Ureter (tissue), 1 donor: Measurements from ENCODE around the gene CAMK1D. TPM values are rescaled to one million over a fixed set of nuclear protein-coding genes. Genes with fewer than 3 reads are reported as not detected.

Experiments used
- DNase-seq: peaks from one replicate; pipeline ENCODE4 v3.0.0-alpha.2; 2020; ENCODE audit warnings: low spot score
- total RNA-seq: library from RNA; stranded (reverse); gene quantifications from one replicate; pipeline ENCODE4 v1.2.4, GENCODE V29; 2023
- donor health status: DM: yes; HTN: yes; CAD: no.

CAMK1D gene
- total RNA-seq, 1 donor from 2014 or later, result 25.4 TPM

DNA sequence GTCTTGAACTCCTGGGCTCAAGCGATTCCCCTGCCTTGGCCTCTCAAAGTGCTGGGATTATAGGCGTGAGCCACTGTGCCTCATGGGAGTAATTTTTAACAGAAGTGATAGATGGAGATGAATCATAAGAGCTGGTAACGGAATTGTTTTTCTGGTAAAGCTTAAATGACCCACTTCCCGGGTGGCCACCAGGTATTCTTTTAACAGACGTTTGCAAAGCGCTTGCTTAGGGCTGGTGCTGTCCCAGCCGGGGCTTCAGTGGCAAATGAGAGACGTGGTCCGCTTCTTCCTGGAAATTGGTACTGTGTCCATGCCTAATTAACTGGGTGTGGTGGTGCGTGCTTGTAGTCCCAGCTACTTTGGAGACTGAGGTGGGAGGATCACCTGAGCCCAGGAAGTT, 23.5 kb downstream of the CAMK1D start:
- DNase-seq, result no peak

GRCh38 chr10:12375076-12375504, 25.7 kb downstream of the CAMK1D start:
- DNase-seq, result no peak

- DNase-seq, result no peak
These were observed 26.9 kb downstream of the CAMK1D start for GRCh38 chr10:12376211-12376610.

DNA sequence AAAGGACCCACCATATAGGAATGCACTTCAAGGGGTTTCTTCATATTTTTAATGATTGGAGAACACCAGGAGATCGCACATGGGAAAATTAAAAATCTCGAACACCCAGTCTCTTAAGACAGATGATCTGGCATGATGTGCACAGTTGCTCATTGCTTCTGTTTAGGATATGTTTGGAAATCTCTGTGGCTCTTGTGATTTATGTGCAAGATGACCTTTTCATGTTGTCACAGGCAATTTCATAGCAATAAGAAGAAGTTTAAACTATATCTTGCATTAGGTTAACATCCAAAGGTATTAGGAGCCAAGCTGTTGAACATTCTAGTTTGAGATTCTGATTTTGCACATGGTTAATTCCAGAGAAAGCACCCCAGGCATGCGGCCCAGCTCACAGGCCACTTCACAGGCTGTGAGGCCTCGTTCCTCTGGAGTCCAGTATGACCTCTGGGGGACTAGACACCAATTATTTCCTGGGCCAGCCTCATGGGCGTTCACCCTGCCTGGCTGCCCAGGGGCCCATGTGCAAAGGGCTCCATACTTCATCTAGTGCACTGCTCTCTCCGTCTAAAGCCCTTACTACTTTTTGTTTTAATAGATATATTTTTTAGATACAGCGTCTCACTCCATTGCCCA, 28.4 kb downstream of the CAMK1D start:
- DNase-seq, result no peak

DNA sequence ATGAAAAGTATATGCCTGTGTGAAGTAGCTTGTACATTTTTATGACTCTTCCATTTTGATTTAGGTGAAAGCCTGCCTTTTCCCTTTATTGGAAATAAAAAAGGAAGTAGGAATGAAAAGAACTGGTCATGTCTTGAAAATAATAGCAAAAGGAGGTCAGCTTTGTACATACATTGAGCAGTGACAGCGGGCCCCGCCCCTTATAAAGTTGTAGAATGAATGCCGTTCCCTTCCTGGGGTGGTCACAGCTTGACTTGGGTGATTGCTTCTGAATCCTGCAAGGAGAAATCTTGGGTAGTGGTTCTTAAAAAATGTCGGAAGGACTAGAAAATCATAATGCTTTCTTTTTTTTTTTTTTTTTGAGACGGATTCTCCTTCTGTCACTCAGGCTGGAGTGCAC, 31.7 kb downstream of the CAMK1D start:
- no peak for DNase-seq

GRCh38 chr10:12381536-12382156, 32.3 kb downstream of the CAMK1D start:
- no peak for DNase-seq

- no peak for DNase-seq
These were observed 32.8 kb downstream of the CAMK1D start for GRCh38 chr10:12382157-12382548.

DNA sequence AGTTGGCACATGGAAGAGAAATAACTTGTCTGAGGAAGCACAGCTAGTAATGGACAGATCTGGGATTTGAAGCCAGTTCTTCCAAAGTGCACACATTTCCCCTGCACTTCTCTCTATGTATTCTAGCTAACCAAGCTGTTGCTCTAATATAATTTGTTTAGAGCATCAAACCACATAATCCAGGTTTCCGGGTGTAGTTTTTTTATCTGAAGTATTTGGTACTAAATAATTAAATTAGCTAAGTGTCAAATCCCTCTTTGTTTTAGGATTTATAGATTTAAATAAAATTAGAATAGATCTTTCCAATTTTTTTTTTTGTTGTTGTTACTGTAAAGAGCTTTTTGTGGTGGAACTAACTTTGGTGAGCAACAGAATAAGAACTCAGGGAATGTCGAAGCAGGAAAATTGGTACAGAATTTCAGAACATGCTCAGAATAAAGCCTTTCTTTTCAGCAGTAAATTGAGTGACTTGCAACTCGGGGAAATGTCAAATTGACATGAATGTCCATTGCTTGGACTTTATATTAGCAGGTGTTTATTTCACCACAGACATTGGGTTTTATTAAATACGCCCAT, 33.7 kb downstream of the CAMK1D start:
- DNase-seq, result no peak

DNA sequence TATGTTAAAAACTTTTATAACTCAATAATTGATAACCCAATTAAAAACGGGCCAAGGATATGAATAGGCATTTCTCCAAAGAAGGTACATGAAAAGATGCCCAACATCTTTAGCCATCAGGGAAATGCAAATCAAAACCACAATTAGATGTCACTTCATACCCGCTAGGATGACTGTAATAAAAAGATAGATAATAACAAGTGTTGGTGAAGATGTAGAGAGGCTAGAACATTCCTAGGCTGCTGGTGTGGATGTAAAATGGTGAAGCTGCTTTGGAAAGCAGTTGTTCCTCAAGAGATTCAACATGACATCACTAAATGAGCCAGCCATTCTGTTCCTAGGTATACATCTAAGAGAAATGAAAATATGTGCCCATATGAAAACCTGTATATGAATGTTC, 35.6 kb downstream of the CAMK1D start:
- DNase-seq, result no peak

GRCh38 chr10:12387561-12388210, 38.3 kb downstream of the CAMK1D start:
- no peak for DNase-seq

DNA sequence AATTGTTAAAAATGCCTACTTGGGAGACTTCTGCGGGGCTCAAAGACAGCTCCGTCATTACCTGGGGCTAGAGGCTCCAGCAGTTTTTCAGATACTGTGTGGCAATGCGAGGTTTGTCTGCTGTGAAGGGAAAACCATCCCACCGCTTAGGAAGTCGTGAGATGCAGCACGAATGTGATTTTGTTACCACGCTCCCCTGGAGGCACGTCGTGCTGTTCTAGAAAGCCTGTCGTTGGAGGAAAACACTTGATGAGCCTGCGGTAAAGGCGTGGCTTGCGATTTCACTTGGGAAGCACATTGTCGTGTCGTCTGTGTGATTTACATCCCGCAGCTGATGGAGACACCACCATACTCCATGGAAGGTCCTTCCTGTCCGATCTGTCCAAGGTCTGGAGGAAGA, 39.3 kb downstream of the CAMK1D start:
- no peak for DNase-seq

GRCh38 chr10:12389154-12389734, 39.9 kb downstream of the CAMK1D start:
- peak; percentile 77 for DNase-seq

DNA sequence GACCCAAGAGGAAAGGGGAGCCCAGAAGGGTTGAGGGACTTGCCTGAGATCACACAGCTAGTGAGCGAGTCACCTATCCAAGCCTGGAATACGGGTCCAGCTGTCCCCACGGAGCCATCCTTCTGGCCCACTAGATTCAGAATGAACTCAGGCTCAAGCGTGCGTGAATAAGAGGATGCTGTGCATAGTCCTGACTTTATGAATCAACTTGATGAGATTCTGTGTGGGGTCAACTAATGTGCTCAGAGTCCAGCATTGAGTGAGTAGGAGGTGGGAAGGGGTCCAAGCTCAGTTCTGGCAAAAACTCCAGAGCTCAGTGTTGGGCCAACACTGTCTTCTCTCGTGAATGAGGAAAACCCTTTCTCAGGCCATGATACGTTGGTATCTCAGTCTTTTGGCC, 41.4 kb downstream of the CAMK1D start:
- DNase-seq, result no peak

- DNase-seq, result peak; percentile 14
These were observed 41.9 kb downstream of the CAMK1D start for GRCh38 chr10:12391206-12391605.

GRCh38 chr10:12393831-12394230, 44.5 kb downstream of the CAMK1D start:
- peak; percentile 29 for DNase-seq

DNA sequence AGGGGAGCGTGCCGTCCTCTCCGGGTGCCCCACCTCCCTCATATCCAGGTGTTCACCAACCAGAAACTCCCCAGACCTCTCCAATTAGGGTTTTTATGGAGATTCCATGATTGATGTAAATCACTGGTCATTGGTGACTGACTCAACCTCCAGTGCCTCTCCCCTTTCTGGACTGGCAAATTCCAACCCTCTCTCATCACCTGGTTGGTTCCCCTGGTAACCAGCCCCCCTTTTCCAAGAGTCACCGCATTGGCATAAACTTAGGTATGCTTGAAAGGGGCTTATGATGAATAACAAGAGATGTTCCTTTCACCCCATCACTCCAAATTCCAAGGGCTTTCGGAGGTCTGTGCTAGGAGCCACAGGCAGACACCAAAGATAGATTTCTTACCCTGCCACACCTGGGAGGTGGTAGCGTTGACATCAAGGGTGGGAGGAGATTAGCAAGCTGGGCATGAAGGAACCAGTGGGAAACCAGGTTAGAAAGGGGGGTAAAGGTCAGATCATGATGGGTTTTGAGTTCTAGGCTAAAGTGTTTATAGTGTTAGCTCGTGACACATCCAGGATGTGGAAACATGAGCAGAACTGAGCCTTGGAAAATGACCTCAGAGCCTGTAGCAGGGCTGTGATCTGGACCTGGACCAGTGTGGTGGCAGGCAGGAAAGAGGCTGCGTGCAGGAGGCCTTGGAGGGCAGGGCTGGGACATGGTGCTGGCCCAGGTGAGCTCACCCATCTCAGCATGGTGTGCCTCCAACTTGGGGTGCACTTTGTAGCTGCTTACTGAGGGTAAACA, 45.1 kb downstream of the CAMK1D start:
- peak; percentile 31 for DNase-seq

GRCh38 chr10:12396093-12396492, 46.7 kb downstream of the CAMK1D start:
- DNase-seq, result peak; percentile 9

DNA sequence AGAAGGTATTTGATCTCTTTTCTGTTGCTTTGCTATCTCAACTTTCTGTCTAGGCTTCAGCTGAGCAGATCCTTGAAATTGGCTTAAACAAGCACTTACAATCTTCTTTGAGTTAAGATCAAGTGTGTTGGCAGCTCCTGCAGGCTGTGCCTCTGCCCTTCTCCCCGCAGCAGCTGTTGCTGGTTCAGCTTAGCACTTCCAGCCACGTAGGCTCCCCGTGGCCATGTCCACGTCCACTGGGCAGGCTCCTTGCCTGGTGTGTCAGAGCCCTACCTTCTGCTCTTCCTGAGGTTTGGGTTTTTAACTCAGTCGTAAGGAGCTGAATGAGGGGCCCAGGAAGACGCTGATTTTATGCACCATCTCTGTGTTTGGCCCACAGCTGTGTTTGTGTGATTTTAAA, 47.2 kb downstream of the CAMK1D start:
- DNase-seq, result peak; percentile 34

DNA sequence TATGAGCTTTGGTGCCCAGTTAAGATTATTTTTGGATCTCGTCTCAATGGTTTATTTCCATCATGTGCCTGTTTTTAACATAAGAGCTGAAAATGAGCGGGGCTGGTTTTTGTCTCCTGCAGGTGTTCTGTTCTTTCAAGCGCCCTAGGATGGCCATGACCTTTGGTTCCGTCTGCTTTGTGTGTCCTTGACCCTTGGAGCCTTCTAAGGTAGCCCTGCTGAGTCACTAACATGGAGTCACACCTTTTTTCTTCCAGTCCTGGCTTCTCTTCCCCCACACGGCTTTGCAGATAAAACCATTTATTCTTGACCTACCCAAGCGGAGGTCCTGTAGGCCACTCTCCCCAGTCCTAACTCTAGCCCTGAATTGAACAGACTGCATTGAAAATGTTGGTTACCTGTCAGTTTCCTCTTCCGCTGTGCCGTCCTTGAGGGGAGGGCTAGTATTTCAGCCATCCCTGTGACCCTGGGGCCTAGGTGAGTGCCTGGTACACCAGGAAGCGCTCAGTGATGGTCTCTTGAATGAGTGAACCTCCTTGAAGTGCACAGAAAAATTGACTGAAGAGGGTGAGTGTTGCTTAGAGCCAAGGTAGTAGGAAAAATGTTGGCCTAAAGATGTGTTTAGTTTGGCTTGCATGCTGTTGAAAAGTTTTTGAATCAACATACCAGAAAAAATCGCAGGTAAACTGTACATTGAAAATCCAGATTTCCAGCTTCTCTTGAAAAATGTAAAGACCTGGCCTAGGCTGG, 48.0 kb downstream of the CAMK1D start:
- DNase-seq, result peak; percentile 26

GRCh38 chr10:12397941-12398340, 48.6 kb downstream of the CAMK1D start:
- DNase-seq, result peak; percentile 3
